Bronchial epithelial cell (primary cell): ENCODE measurements around the gene PKDCC. TPM values are rescaled to one million over a fixed set of nuclear protein-coding genes. Genes with fewer than 3 reads are reported as not detected.

Experiments used
- DNase-seq: peaks from one replicate; pipeline ENCODE4 v3.0.0-alpha.2; 2010; ENCODE audit warnings: low read depth
- FAIRE-seq: peaks from 2 replicates; lab custom pipeline; 2011; peaks lifted over from hg19 to GRCh38; lab: Jason Lieb, UNC
- H3K27me3 ChIP-seq: 2 replicates; pipeline ENCODE4 v1.5.1; 2011; ENCODE audit warnings: low read length; ENCODE audit not compliant: control insufficient read depth, insufficient read depth
- H3K36me3 ChIP-seq: 2 replicates; pipeline ENCODE4 v1.5.1; 2011; ENCODE audit warnings: low read length; ENCODE audit not compliant: control insufficient read depth, insufficient read depth
- H3K4me3 ChIP-seq: 2 replicates; pipeline ENCODE4 v1.5.1; 2011; ENCODE audit warnings: mild to moderate bottlenecking, low read depth, low read length, control low read depth
- CTCF ChIP-seq: IDR thresholded peaks from 2 replicates; pipeline ENCODE4 v1.5.1; 2011; ENCODE audit warnings: mild to moderate bottlenecking, moderate library complexity, low read length, control low read depth, inconsistent platforms; ENCODE audit not compliant: insufficient read depth, severe bottlenecking
- total RNA-seq: library from RNA; depleted of rRNA; stranded (reverse); fragments of >200 nt; gene quantifications from 2 replicates; pipeline ENCODE4 v1.2.1, GENCODE V29; 2014

The PKDCC gene
- total RNA-seq, 1 donor from 2014 or later = 0.79 TPM

GRCh38 chr2:42090216-42090615, 42.4 kb downstream of the PKDCC start:
- H3K36me3 ChIP-seq = no peaks in the 10 kb centered on the region
- no peak for DNase-seq
- no peak overlapping the region for H3K4me3 ChIP-seq
- no peaks in the 10 kb centered on the region for H3K27me3 ChIP-seq
- FAIRE-seq = no peak
- TF ChIP-seq CTCF = no peak

- Histone ChIP-seq H3K27me3 (no peaks in the 10 kb centered on the region), H3K4me3 (no peak overlapping the region), H3K36me3 (no peaks in the 10 kb centered on the region)
- FAIRE-seq (no peak), DNase-seq (peak; percentile 63)
- no peak for TF ChIP-seq CTCF
Measured at GRCh38 chr2:42091671-42092070, 43.9 kb downstream of the PKDCC start.

GRCh38 chr2:42092084-42092996, 44.5 kb downstream of the PKDCC start:
- FAIRE-seq = no peak
- peak; percentile 33 for DNase-seq
- Histone ChIP-seq H3K36me3 (no peaks in the 10 kb centered on the region), H3K4me3 (no peak overlapping the region), H3K27me3 (no peaks in the 10 kb centered on the region)
- TF ChIP-seq CTCF = no peak

- Histone ChIP-seq H3K4me3 (no peak overlapping the region), H3K27me3 (no peaks in the 10 kb centered on the region), H3K36me3 (no peaks in the 10 kb centered on the region)
- DNase-seq (no peak), FAIRE-seq (no peak)
- no peak for TF ChIP-seq CTCF
Measured at GRCh38 chr2:42094114-42094513, 46.3 kb downstream of the PKDCC start.

- Histone ChIP-seq H3K36me3 (no peaks in the 10 kb centered on the region), H3K4me3 (no peak overlapping the region), H3K27me3 (no peaks in the 10 kb centered on the region)
- TF ChIP-seq CTCF = peak; percentile 53
- FAIRE-seq = no peak
- DNase-seq = peak; percentile 63
Measured at GRCh38 chr2:42095923-42096408, 48.1 kb downstream of the PKDCC start.
